Osteocyte (in vitro differentiated cells): ENCODE results near the gene COPS8. TPM values are rescaled to one million over a fixed set of nuclear protein-coding genes. Genes with fewer than 3 reads are reported as not detected.

Source experiments
- DNase-seq: peaks from one replicate; pipeline ENCODE4 v3.0.0; 2021; ENCODE audit warnings: mixed read lengths; ENCODE audit not compliant: unreplicated experiment; ENCODE audit errors: extremely low spot score
- H3K27ac Mint-ChIP-seq: one replicate; pipeline ENCODE4 v1.8.0; 2021; ENCODE audit warnings: mild to moderate bottlenecking, mixed read lengths; ENCODE audit not compliant: unreplicated experiment
- H3K27me3 Mint-ChIP-seq: one replicate; pipeline ENCODE4 v1.8.0; 2021; ENCODE audit warnings: mixed read lengths; ENCODE audit not compliant: unreplicated experiment
- H3K36me3 Mint-ChIP-seq: one replicate; pipeline ENCODE4 v1.8.0; 2021; ENCODE audit warnings: mixed read lengths; ENCODE audit not compliant: unreplicated experiment
- H3K4me1 Mint-ChIP-seq: one replicate; pipeline ENCODE4 v1.8.0; 2021; ENCODE audit warnings: mixed read lengths; ENCODE audit not compliant: unreplicated experiment
- H3K4me3 Mint-ChIP-seq: one replicate; pipeline ENCODE4 v1.8.0; 2021; ENCODE audit warnings: mild to moderate bottlenecking, moderate library complexity, mixed read lengths; ENCODE audit not compliant: unreplicated experiment
- H3K9me3 Mint-ChIP-seq: one replicate; pipeline ENCODE4 v1.8.0; 2021; ENCODE audit warnings: mixed read lengths; ENCODE audit not compliant: unreplicated experiment
- CTCF ChIP-seq: fragments of 200-600 bp; sonication (generic); IDR thresholded peaks from 2 replicates; pipeline ENCODE4 v1.5.0; 2021; ENCODE audit warnings: antibody characterized with exemption, mild to moderate bottlenecking, moderate library complexity
- total RNA-seq: library from RNA; stranded (reverse); gene quantifications from 2 replicates; pipeline ENCODE4 v1.2.1, GENCODE V29; 2021

Gene COPS8
- total RNA-seq, 1 donor from 2014 or later: 104 TPM

DNA sequence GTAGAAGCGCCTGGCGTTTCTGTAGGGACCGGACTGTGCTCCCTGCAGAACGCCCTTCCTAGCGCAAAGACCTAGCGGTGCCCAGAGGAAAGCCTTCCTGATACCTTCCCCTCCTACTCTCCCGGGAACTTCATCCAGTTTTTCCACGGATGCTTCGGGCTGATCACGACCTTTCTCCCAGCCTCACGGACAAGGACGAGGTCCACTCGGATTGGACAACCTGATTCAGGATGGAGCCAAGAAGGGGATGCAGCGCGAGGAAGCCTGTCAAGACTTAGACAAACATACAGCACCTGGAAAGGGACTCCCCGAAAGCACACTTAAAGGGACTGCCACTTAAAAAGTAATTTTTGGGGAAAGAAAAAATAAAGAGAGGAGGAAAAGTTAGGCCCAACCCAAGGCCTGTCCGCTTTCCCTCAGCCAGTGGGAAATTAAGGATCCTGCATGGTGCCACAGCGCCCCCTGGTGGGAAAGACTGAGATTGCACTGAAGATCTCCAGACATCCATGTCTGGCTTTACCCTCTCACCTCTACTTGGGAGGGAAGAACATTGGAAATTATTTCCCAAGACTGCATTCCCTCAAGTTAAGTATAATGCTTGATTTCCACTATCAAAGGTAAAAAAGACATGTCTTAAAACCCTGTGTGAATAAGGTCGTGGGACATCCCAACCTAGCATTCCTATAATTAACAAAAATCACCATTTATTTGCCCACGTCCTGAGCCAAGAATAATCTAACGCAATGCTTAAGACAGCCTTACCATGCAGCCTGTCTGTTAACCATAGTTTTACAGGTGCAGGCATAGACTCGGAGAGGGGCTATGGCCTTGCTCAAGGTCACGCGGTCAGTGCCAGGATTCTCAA, 13.4 kb upstream of the COPS8 start:
- H3K27me3 Mint-ChIP-seq: no peaks in the 10 kb centered on the region
- peak; percentile 90 for DNase-seq
- peak; percentile 96 for TF ChIP-seq CTCF
- H3K36me3 Mint-ChIP-seq: peaks cover 10% of the 10 kb centered on the region
- no peak overlapping the region for H3K4me3 Mint-ChIP-seq
- H3K4me1 Mint-ChIP-seq: peaks cover 19% of the 10 kb centered on the region
- no peak overlapping the region for H3K27ac Mint-ChIP-seq
- H3K9me3 Mint-ChIP-seq: peaks cover 8% of the 10 kb centered on the region

- TF ChIP-seq CTCF: no peak
- Mint-ChIP-seq H3K9me3 (peaks cover 8% of the 10 kb centered on the region), H3K27ac (no peak overlapping the region), H3K36me3 (peaks cover 3% of the 10 kb centered on the region), H3K4me1 (peaks cover 19% of the 10 kb centered on the region), H3K27me3 (no peaks in the 10 kb centered on the region), H3K4me3 (no peak overlapping the region)
- DNase-seq: no peak
Measured at GRCh38 chr2:237073552-237073951, 12.1 kb upstream of the COPS8 start.

DNA sequence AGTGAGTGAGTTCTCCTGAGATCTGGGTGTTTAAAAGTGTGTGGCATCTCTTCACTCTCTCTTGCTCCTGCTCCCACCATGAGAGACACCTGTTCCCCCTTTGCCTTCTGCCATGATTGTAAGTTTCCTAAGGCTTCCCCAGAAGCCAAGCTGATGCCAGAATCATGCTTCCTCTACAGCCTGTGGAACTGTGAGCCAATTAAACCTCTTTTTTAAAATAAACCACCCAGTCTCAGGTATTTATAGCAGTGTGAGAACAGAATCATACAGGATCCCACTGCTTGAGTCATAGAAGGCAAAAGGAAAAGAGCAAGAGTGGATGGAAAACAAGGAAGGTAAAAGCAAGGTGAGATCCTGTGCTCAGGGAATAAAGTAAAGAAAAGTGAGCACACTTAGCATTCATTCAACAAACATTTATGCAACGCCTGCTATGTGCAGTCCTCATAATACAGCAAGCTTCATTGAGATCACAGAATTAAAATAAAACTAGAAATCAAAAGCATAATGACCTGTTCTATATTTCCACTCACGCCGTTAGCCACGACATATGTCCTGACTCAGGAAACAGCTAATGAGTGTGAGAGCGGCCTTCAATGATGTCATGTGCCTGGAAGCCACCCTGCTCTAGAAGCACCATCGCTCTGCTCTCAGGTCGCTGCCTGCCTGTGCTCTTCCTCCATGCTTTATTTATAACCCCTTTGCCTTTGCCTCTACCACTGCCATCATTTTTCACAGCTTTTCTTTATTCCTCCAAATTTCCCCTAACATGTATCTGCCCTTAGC, 11.3 kb upstream of the COPS8 start:
- no peak overlapping the region for H3K27ac Mint-ChIP-seq
- H3K36me3 Mint-ChIP-seq: peaks cover 3% of the 10 kb centered on the region
- H3K9me3 Mint-ChIP-seq: peaks cover 8% of the 10 kb centered on the region
- no peak for DNase-seq
- H3K4me3 Mint-ChIP-seq: no peak overlapping the region
- TF ChIP-seq CTCF: no peak
- no peaks in the 10 kb centered on the region for H3K27me3 Mint-ChIP-seq
- peaks cover 19% of the 10 kb centered on the region for H3K4me1 Mint-ChIP-seq

GRCh38 chr2:237075749-237076599, 9.7 kb upstream of the COPS8 start:
- Mint-ChIP-seq H3K4me3 (no peak overlapping the region), H3K9me3 (peaks cover 2% of the 10 kb centered on the region), H3K36me3 (no peaks in the 10 kb centered on the region), H3K27me3 (no peaks in the 10 kb centered on the region), H3K27ac (no peak overlapping the region), H3K4me1 (peaks cover 19% of the 10 kb centered on the region)
- TF ChIP-seq CTCF: no peak
- DNase-seq: no peak
